Ectodermal cell (in vitro differentiated cells): ENCODE measurements around the gene TBCE.

Source experiments
- H3K27ac ChIP-seq: 2 replicates; pipeline ENCODE4 v1.7.0; 2013; ENCODE audit warnings: mild to moderate bottlenecking, low read depth, low read length; ENCODE audit not compliant: insufficient read depth, poor library complexity, severe bottlenecking
- H3K27me3 ChIP-seq: 2 replicates; pipeline ENCODE4 v1.7.0; 2013; ENCODE audit warnings: mild to moderate bottlenecking, low read length; ENCODE audit not compliant: insufficient read depth, control insufficient read depth, poor library complexity, severe bottlenecking
- H3K36me3 ChIP-seq: one replicate; pipeline ENCODE4 v1.7.0; 2013; ENCODE audit warnings: low read length; ENCODE audit not compliant: control insufficient read depth, insufficient read depth
- H3K4me1 ChIP-seq: one replicate; pipeline ENCODE4 v1.7.0; 2013; ENCODE audit warnings: low read length; ENCODE audit not compliant: control insufficient read depth, insufficient read depth
- H3K4me3 ChIP-seq: 2 replicates; pipeline ENCODE4 v1.7.0; 2013; ENCODE audit warnings: low read depth, low read length, control low read depth; ENCODE audit not compliant: insufficient read depth
- H3K9me3 ChIP-seq: 2 replicates; pipeline ENCODE4 v1.7.0; 2013; ENCODE audit warnings: mild to moderate bottlenecking, low read length, moderate library complexity; ENCODE audit not compliant: control insufficient read depth
- WGBS, 2 experiments: methylation state at CpG; one replicate each; pipeline ENCODE4 v1.1.7; 2013; ENCODE audit warnings: missing lambda C conversion rate in 2 of 2; 5-methylcytosine and 5-hydroxymethylcytosine counted together

The TBCE gene

GRCh38 chr1:235408503-235408960 is 41.3 kb downstream of the TBCE start:
- H3K27ac ChIP-seq = no peak overlapping the region
- H3K36me3 ChIP-seq = no peaks in the 10 kb centered on the region
- no peaks in the 10 kb centered on the region for H3K4me1 ChIP-seq
- no peaks in the 10 kb centered on the region for H3K27me3 ChIP-seq
- no peak overlapping the region for H3K4me3 ChIP-seq
- WGBS, 2 experiments = 89 to 94% methylated on average over 3 of the region's 3 CpGs
- H3K9me3 ChIP-seq = no peaks in the 10 kb centered on the region

DNA sequence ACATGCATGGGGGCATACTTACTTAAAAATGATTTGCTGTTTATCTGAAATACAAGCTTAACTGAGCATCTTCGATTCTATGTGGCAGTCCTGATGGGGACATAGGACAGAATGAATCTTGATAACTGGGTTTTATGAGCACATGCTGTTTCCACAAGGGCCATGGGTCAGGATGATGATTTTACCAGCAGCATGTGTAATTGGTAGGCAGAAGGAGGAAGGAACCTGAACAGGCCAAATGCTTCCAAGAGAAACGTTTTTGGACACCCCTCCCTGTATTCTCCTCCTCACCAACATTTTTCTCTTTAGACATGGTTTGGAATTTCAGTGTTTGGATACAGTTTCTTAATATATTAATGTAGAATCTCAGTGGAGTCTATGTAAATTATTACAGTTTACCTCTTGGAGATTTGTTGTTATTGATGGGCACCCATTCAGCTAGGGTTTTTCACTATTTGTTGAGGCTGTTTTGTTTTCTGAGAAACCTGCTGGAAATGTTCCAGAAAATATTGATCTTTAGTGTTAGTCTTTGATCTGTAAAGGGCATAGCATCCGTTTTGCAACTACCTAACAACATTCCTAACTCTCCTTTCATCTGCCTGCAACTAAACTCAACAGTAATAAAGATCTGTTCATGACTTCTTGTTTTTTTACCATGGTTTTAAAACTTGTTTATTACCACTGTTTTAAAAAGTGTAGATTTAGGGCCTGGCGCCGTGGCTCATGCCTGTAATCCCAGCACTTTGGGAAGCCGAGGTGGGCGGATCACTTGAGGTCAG is 42.0 kb downstream of the TBCE start:
- Histone ChIP-seq H3K27ac (no peak overlapping the region), H3K36me3 (no peaks in the 10 kb centered on the region), H3K27me3 (no peaks in the 10 kb centered on the region), H3K9me3 (no peaks in the 10 kb centered on the region), H3K4me1 (no peaks in the 10 kb centered on the region), H3K4me3 (no peak overlapping the region)
- WGBS, 2 experiments = 87 to 88% methylated on average over 6 of the region's 7 CpGs

- no peaks in the 10 kb centered on the region for H3K9me3 ChIP-seq
- H3K27ac ChIP-seq = no peak overlapping the region
- WGBS, 2 experiments = 86 to 89% methylated on average over 5 of the region's 5 CpGs
- no peak overlapping the region for H3K4me3 ChIP-seq
- no peaks in the 10 kb centered on the region for H3K4me1 ChIP-seq
- no peaks in the 10 kb centered on the region for H3K27me3 ChIP-seq
- H3K36me3 ChIP-seq = peaks cover 5% of the 10 kb centered on the region
Measured at GRCh38 chr1:235410467-235410866, 43.2 kb downstream of the TBCE start.

GRCh38 chr1:235411489-235412486 is 44.6 kb downstream of the TBCE start:
- H3K36me3 ChIP-seq = peaks cover 5% of the 10 kb centered on the region
- H3K9me3 ChIP-seq = no peaks in the 10 kb centered on the region
- no peak overlapping the region for H3K4me3 ChIP-seq
- H3K27ac ChIP-seq = no peak overlapping the region
- no peaks in the 10 kb centered on the region for H3K4me1 ChIP-seq
- WGBS, 2 experiments = 91 to 98% methylated on average over 5 of the region's 5 CpGs
- H3K27me3 ChIP-seq = no peaks in the 10 kb centered on the region

DNA sequence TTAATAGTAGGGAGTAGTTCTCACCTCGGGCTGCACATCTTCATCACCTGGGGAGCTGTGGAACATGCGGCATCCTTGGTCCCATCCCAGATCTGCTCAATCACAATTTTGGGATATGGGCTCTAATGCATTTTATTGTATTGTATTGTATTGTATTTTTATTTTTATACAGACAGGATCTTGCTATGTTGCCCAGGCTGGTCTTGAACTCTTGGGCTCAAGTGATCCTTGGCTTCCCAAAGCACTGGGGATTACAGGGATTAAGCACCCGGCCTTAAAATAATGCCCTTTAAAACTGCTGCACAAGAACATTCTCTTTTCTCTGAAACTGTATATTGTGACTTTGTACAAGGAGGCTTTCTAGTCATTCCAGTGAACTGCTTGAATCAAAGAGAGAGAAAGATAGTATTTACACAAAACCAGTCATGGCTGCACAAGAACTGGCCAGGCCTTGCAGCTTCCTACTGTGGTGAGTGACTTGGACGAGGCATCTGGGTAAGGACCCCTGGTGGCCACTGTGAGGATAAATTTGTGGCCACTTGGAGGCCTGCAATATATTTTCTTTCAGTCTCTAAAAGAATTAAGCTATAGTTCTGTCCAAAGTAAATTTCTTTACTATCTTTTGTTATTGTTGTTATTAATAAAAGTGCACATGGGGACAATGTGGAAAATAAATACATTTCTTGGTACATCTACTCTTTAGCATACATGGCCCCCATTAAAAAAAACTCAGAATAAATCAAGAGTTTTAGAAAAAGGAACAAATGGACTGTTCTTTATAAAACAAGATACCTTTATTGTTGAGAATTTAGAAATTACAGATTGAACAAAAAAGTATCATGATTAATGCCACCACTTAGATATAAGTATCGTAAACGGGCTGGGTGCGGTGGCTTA is 48.0 kb downstream of the TBCE start:
- H3K27ac ChIP-seq = no peak overlapping the region
- 80 to 86% methylated on average over 7 of the region's 7 CpGs for WGBS, 2 experiments
- no peaks in the 10 kb centered on the region for H3K4me1 ChIP-seq
- peaks cover 5% of the 10 kb centered on the region for H3K36me3 ChIP-seq
- no peaks in the 10 kb centered on the region for H3K9me3 ChIP-seq
- no peak overlapping the region for H3K4me3 ChIP-seq
- no peaks in the 10 kb centered on the region for H3K27me3 ChIP-seq

- Histone ChIP-seq H3K9me3 (no peaks in the 10 kb centered on the region), H3K4me3 (no peak overlapping the region), H3K4me1 (no peaks in the 10 kb centered on the region), H3K27ac (no peak overlapping the region), H3K36me3 (peaks cover 5% of the 10 kb centered on the region), H3K27me3 (no peaks in the 10 kb centered on the region)
- WGBS, 2 experiments = 93 to 100% methylated on average over 1 of the region's 1 CpG
Measured at GRCh38 chr1:235416662-235417049, 49.4 kb downstream of the TBCE start.

DNA sequence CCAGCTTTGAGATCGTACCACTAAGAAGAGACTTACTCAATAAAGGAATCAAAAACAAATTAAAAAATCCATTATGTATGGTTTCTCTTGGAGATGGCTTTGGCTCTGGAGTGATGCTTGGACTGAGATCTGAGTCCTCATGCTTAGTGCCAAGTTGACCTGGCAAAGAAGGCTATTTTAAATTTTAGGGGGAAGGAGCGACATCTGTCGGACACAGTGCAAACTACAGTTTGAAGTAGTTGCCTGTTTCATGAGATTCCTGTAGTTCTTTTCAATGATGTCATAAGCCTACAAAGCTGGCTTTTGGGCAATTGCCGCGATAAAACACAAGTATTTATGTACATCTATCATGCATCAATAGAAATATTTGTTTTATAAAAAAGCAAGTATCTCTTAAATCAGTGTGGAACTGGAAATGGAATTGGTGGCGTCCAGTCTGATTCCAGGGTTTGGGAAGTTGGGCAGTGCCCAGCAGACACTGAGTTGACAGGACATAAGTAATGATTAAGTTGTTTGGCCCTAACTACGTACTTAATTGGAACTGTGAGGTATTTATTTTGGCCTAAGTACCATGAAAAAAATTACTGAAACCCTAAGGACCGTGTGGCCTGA is 50.0 kb downstream of the TBCE start:
- no peaks in the 10 kb centered on the region for H3K4me1 ChIP-seq
- H3K27me3 ChIP-seq = no peaks in the 10 kb centered on the region
- no peak overlapping the region for H3K27ac ChIP-seq
- no peak overlapping the region for H3K4me3 ChIP-seq
- H3K36me3 ChIP-seq = peaks cover 5% of the 10 kb centered on the region
- no peaks in the 10 kb centered on the region for H3K9me3 ChIP-seq
- WGBS, 2 experiments = 41 to 44% methylated on average over 5 to 7 of the region's 8 CpGs

- Histone ChIP-seq H3K27ac (no peak overlapping the region), H3K9me3 (no peaks in the 10 kb centered on the region), H3K36me3 (no peaks in the 10 kb centered on the region), H3K27me3 (no peaks in the 10 kb centered on the region), H3K4me1 (peaks cover 4% of the 10 kb centered on the region), H3K4me3 (no peak overlapping the region)
- 91 to 96% methylated on average over 3 of the region's 3 CpGs for WGBS, 2 experiments
Measured at GRCh38 chr1:235421751-235422150, 54.5 kb downstream of the TBCE start.

GRCh38 chr1:235423214-235423652 is 56.0 kb downstream of the TBCE start:
- H3K4me3 ChIP-seq = no peak overlapping the region
- no peaks in the 10 kb centered on the region for H3K9me3 ChIP-seq
- WGBS, 2 experiments = 78 to 83% methylated on average over 12 of the region's 12 CpGs
- no peaks in the 10 kb centered on the region for H3K27me3 ChIP-seq
- no peak overlapping the region for H3K27ac ChIP-seq
- H3K36me3 ChIP-seq = peaks cover 5% of the 10 kb centered on the region
- peaks cover 4% of the 10 kb centered on the region for H3K4me1 ChIP-seq
